Testis (tissue), 2 donors: ENCODE measurements around the gene CORO2B.

Experiments
- POLR2A ChIP-seq: fragments of 450-650 bp; IDR thresholded peaks from one replicate; pipeline ENCODE4 v1.6.1; 2017; ENCODE audit warnings: antibody characterized with exemption, mild to moderate bottlenecking, moderate library complexity
- TF ChIP-seq, protein P1 (sequence below), 3 experiments: fragments of 450-650 bp in 2 of 3; fragments of 200-600 bp in 1 of 3; sonication (generic) in 1 of 3; IDR thresholded peaks; one replicate each; pipeline ENCODE4 v1.5.1; 2016 to 2019; ENCODE audit warnings: antibody characterized with exemption in 3 of 3, mild to moderate bottlenecking in 2 of 3, moderate library complexity in 1 of 3

DNA sequence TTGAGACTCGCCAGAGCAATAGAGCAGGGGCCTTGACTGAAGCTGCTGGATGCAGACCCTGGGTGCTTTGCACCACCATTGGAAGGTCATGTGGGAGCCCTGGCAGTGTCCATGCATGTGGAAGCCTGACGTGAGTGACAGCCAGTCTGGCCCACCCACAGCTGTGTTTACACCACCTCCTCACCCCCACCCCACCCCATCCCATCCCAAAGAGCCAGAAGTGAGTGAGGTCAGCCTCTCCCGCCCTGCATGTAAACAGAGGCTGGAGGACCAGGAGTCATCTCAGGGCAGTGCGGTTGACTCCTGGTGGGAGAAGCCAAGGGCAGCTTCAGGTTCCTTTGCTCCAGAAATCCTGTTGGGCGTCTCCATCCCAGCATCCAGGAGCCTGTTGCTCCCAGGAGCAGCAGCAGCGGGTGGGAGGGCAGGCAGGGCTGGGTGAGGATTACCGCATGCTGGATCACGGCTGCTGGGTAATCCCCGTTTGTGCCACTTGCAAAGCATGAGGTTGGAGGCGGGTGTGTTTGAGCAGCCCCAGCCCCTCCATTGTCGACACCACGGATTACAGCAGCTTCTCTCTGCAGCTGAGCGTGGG is 44.6 kb downstream of the CORO2B start:
- no peak for TF ChIP-seq POLR2A
- TF ChIP-seq, protein P1, sequence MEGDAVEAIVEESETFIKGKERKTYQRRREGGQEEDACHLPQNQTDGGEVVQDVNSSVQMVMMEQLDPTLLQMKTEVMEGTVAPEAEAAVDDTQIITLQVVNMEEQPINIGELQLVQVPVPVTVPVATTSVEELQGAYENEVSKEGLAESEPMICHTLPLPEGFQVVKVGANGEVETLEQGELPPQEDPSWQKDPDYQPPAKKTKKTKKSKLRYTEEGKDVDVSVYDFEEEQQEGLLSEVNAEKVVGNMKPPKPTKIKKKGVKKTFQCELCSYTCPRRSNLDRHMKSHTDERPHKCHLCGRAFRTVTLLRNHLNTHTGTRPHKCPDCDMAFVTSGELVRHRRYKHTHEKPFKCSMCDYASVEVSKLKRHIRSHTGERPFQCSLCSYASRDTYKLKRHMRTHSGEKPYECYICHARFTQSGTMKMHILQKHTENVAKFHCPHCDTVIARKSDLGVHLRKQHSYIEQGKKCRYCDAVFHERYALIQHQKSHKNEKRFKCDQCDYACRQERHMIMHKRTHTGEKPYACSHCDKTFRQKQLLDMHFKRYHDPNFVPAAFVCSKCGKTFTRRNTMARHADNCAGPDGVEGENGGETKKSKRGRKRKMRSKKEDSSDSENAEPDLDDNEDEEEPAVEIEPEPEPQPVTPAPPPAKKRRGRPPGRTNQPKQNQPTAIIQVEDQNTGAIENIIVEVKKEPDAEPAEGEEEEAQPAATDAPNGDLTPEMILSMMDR (IDR thresholded peaks at IDR 0.05) = no peak
